HL-60 (cell line): Measurements from ENCODE around the gene OGG1.

Experiments
- REST ChIP-seq: IDR thresholded peaks from 2 replicates; pipeline ENCODE4 v1.6.1; 2012; ENCODE audit warnings: low read depth; ENCODE audit not compliant: insufficient replicate concordance
- TF ChIP-seq, protein P1 (sequence below): IDR thresholded peaks from one replicate; pipeline ENCODE4 v1.5.1; 2011; ENCODE audit warnings: low read length, control low read depth, inconsistent platforms; ENCODE audit not compliant: insufficient read depth

GRCh38 chr3:9744162-9744561, 5.6 kb upstream of the OGG1 start:
- no peak for TF ChIP-seq REST
- TF ChIP-seq, protein P1, sequence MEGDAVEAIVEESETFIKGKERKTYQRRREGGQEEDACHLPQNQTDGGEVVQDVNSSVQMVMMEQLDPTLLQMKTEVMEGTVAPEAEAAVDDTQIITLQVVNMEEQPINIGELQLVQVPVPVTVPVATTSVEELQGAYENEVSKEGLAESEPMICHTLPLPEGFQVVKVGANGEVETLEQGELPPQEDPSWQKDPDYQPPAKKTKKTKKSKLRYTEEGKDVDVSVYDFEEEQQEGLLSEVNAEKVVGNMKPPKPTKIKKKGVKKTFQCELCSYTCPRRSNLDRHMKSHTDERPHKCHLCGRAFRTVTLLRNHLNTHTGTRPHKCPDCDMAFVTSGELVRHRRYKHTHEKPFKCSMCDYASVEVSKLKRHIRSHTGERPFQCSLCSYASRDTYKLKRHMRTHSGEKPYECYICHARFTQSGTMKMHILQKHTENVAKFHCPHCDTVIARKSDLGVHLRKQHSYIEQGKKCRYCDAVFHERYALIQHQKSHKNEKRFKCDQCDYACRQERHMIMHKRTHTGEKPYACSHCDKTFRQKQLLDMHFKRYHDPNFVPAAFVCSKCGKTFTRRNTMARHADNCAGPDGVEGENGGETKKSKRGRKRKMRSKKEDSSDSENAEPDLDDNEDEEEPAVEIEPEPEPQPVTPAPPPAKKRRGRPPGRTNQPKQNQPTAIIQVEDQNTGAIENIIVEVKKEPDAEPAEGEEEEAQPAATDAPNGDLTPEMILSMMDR, result no peak
